B cell (primary cell): ENCODE data around the gene TRMT1L. TPM values are rescaled to one million over a fixed set of nuclear protein-coding genes. Genes with fewer than 3 reads are reported as not detected.
A peak's percentile ranks its signal among the peaks of the same experiment; 100 is the strongest.

ENCODE experiments used
- ATAC-seq: fragments of 200-7000 bp; cut with Tn5 transposase; one replicate; pipeline ENCODE4 v1.10.0; 2021; ENCODE audit warnings: low read depth, mild to moderate bottlenecking, moderate number of reproducible peaks, moderate library complexity
- CTCF ChIA-PET: fragments of 350-600 bp; sonication (Branson Sonifier 250); formaldehyde crosslinking; loops from one replicate; lab custom pipeline; 2021; ENCODE audit warnings: antibody characterized with exemption, inconsistent platforms; lab: Charles Lee
- POLR2A ChIA-PET: fragments of 350-600 bp; sonication (Branson Sonifier 250); formaldehyde crosslinking; loops from one replicate; lab custom pipeline; 2021; ENCODE audit warnings: antibody characterized with exemption; lab: Charles Lee
- DNase-seq: peaks from one replicate; pipeline ENCODE4 v3.0.0; 2013
- H2AFZ ChIP-seq: 2 replicates; pipeline ENCODE4 v1.6.1; 2012; ENCODE audit warnings: mild to moderate bottlenecking, low read depth, low read length; ENCODE audit not compliant: insufficient read depth, poor library complexity, severe bottlenecking
- H3K27ac ChIP-seq, 2 donors: 1 replicate in 1 of 2; 2 replicates in 1 of 2; pipeline ENCODE4 v1.5.1; 2012 to 2013; ENCODE audit warnings: low read length in 2 of 2, mild to moderate bottlenecking in 2 of 2, moderate library complexity in 1 of 2
- H3K27me3 ChIP-seq, 4 experiments: fragments of 200-600 bp in 1 of 4; sonication (generic) in 1 of 4; replicated peaks in 1 of 4; 1 replicate in 2 of 4; 2 replicates in 2 of 4; pipeline versions ENCODE4 v1.6.1 to v1.7.0; 2013 to 2016; ENCODE audit warnings: low read length in 3 of 4, mild to moderate bottlenecking in 2 of 4, mixed read lengths in 1 of 4, moderate library complexity in 1 of 4; ENCODE audit not compliant: insufficient read depth in 4 of 4, control insufficient read depth in 3 of 4; ENCODE audit errors: control extremely low read depth in 1 of 4
- H3K36me3 ChIP-seq, 2 experiments: replicated peaks in 1 of 2; 1 replicate in 1 of 2; 2 replicates in 1 of 2; pipeline versions ENCODE4 v1.6.1 to v1.7.1; 2013; ENCODE audit warnings: low read length in 1 of 2; ENCODE audit not compliant: insufficient read depth in 2 of 2, control insufficient read depth in 1 of 2; ENCODE audit errors: control extremely low read depth in 1 of 2, extremely low read depth in 1 of 2
- H3K4me1 ChIP-seq, 2 donors: fragments of 200-600 bp in 1 of 2; sonication (generic) in 1 of 2; 1 replicate in 1 of 2; 2 replicates in 1 of 2; pipeline versions ENCODE4 v1.5.1 to v1.6.1; 2013 to 2017; ENCODE audit warnings: low read length in 2 of 2; ENCODE audit not compliant: control insufficient read depth in 2 of 2, insufficient read depth in 2 of 2
- H3K4me2 ChIP-seq: replicated peaks from 2 replicates; pipeline ENCODE3; 2012; ENCODE audit warnings: mild to moderate bottlenecking, low read depth, low read length; ENCODE audit not compliant: poor library complexity, severe bottlenecking
- H3K4me3 ChIP-seq, 5 experiments: fragments of 200-600 bp in 1 of 5; sonication (generic) in 1 of 5; 1 replicate in 3 of 5; 2 replicates in 2 of 5; pipeline versions ENCODE4 v1.5.1 to v1.7.0; 2011 to 2016; ENCODE audit warnings: low read length in 4 of 5, mild to moderate bottlenecking in 4 of 5, low read depth in 2 of 5, control low read depth in 1 of 5, moderate library complexity in 1 of 5; ENCODE audit not compliant: insufficient read depth in 1 of 5; ENCODE audit errors: control extremely low read depth in 1 of 5, extremely low read depth in 1 of 5
- H3K79me2 ChIP-seq: fragments of 200-600 bp; sonication (generic); one replicate; pipeline ENCODE4 v1.6.0; 2016; ENCODE audit warnings: low read length; ENCODE audit not compliant: control insufficient read depth, insufficient read depth
- H3K9ac ChIP-seq: fragments of 200-600 bp; sonication (generic); 2 replicates; pipeline ENCODE4 v1.6.1; 2017; ENCODE audit warnings: mild to moderate bottlenecking, low read length, moderate library complexity
- H3K9me3 ChIP-seq, 3 donors: one replicate each; pipeline versions ENCODE4 v1.6.1 to v1.7.1; 2013; ENCODE audit warnings: low read length in 2 of 3; ENCODE audit not compliant: control insufficient read depth in 2 of 3, insufficient read depth in 1 of 3; ENCODE audit errors: control extremely low read depth in 1 of 3
- H4K20me1 ChIP-seq: 2 replicates; pipeline ENCODE4 v1.6.0; 2012; ENCODE audit warnings: mild to moderate bottlenecking, low read length; ENCODE audit not compliant: insufficient read depth, control insufficient read depth, poor library complexity, severe bottlenecking
- H3K27ac Mint-ChIP-seq: one replicate; pipeline ENCODE4 v1.8.0; 2021; ENCODE audit warnings: mixed read lengths
- H3K27me3 Mint-ChIP-seq: one replicate; pipeline ENCODE4 v1.8.0; 2021; ENCODE audit warnings: mixed read lengths
- H3K4me1 Mint-ChIP-seq: one replicate; pipeline ENCODE4 v1.8.0; 2021; ENCODE audit warnings: mixed read lengths
- H3K4me3 Mint-ChIP-seq: one replicate; pipeline ENCODE4 v1.8.0; 2021; ENCODE audit warnings: mixed read lengths
- H3K9me3 Mint-ChIP-seq: one replicate; pipeline ENCODE4 v1.8.0; 2022; ENCODE audit warnings: mixed read lengths; ENCODE audit not compliant: insufficient read depth
- EZH2 ChIP-seq: IDR thresholded peaks from 2 replicates; pipeline ENCODE4 v1.6.1; 2012; ENCODE audit warnings: borderline replicate concordance, low read depth, mild to moderate bottlenecking, moderate library complexity, low read length; ENCODE audit not compliant: insufficient read depth, poor library complexity, severe bottlenecking
- WGBS: methylation state at CpG from one replicate; pipeline ENCODE4 v1.1.5; 2013; ENCODE audit warnings: missing lambda C conversion rate; ENCODE audit not compliant: insufficient coverage; 5-methylcytosine and 5-hydroxymethylcytosine counted together
- intact Hi-C: fragments of 100-400 bp; cut with micrococcal nuclease; formaldehyde crosslinking; loops from one replicate; pipeline ENCODE4 v1.10.0; 2022
- polyA plus RNA-seq: library from polyadenylated mRNA; depleted of rRNA; stranded (reverse); fragments of >200 nt; gene quantifications from 2 replicates; pipeline ENCODE4 v1.2.3, GENCODE V29; 2012
- total RNA-seq, 2 donors: library from RNA; stranded (reverse); fragments of 120-200 nt in 1 of 2; gene quantifications; 1 replicate in 1 of 2; 2 replicates in 1 of 2; pipeline versions ENCODE4 v1.2.3 to v1.2.4, GENCODE V29; 2013 to 2022
- TF ChIP-seq, protein P1 (sequence below): fragments of 200-600 bp; IDR thresholded peaks from one replicate; pipeline ENCODE4 v1.8.0; 2022; ENCODE audit warnings: antibody characterized with exemption, mild to moderate bottlenecking

TRMT1L gene
- total and polyA plus RNA-seq, 2 donors (not counting 1 experiment from before 2014, with no cell fraction given), result 9.9 to 27.5 TPM

DNA sequence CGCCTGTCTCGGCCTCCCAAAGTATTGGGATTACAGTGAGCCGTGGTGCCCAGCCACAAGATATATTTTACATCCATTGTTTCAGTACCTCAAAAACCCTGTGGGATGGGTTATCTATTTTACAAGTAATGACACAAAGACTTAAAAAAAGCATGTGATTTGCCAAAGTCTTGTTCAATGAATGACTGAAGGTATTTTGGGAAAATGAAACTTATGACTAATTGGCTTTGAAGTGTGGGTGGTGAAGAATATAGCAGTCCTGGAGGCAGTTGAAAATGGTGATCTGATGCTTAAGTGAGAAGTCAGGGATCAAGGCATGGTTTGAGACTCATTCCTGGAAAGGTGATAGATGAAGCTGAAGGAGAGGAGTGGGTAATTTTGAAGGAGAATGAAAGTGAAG is 3.2 kb upstream of the TRMT1L start:
- CTCF ChIA-PET, result interaction anchor here (5.9 kb wide), 1 partner anchor 9 kb away, joined by 54 read pairs; no protein-coding TSS in a partner anchor
- H3K4me3 Mint-ChIP-seq, result no peak overlapping the region

DNA sequence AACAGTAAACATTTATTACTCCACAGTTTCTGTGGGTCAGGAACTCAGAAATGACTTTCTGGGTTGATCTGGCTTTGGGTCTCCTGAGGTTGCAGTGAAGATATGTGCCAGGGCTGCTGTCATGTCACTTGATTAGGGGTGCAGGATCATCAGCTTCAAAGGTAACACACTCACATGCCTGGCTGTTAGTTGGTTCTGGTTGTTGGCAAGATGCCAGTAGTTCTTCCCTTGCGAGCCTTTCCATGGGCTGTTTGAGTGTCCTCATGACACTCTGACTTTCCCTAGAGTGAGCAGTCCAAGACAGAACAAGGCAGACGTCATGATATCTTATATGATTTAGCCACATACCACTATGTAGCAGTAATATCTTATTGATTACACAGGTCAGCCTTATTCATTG is 2.0 kb upstream of the TRMT1L start:
- H3K9ac ChIP-seq, result no peak overlapping the region
- no peaks in the 10 kb centered on the region for H3K27me3 ChIP-seq
- Mint-ChIP-seq H3K4me1 (peaks cover 29% of the 10 kb centered on the region), H3K27ac (no peak overlapping the region), H3K27me3 (no peaks in the 10 kb centered on the region), H3K9me3 (no peaks in the 10 kb centered on the region), H3K4me3 (peak overlapping the region; percentile 51)
- 100% methylated on average over 1 of the region's 2 CpGs for WGBS
- DNase-seq (peak; percentile 5), ATAC-seq (no peak)
- no peaks in the 10 kb centered on the region for H3K36me3 ChIP-seq
- ChIA-PET POLR2A (interaction anchor here (1.6 kb wide), 1 partner anchor 1216 kb away, joined by 3 read pairs; the partner anchor contains the start of genes ODR4 and TPR), CTCF (interaction anchor here (0.6 to 5.9 kb wide), 5 partner anchors 10 to 521 kb away, joined by 3 to 54 read pairs (median 8); partner anchors contain the start of gene IVNS1ABP)
- no peak overlapping the region for H3K4me3 ChIP-seq
- H3K27ac ChIP-seq, result no peak overlapping the region
- no peaks in the 10 kb centered on the region for H3K9me3 ChIP-seq
- H3K79me2 ChIP-seq, result peaks cover 16% of the 10 kb centered on the region
- no peaks in the 10 kb centered on the region for H4K20me1 ChIP-seq
- H2AFZ ChIP-seq, result no peak overlapping the region
- TF ChIP-seq EZH2, result no peak
- intact Hi-C loops, result loop anchor here (5.0 kb wide), 1 partner anchor 186 kb away; the partner anchor contains the start of gene NIBAN1
- H3K4me1 ChIP-seq, result peaks cover 11 to 23% of the 10 kb centered on the region in 2 donors
- no peak overlapping the region for H3K4me2 ChIP-seq

More for the DNA sequence above, 3.2 kb upstream of the TRMT1L start:
- H3K9me3 Mint-ChIP-seq, result no peaks in the 10 kb centered on the region
- H3K4me1 ChIP-seq, result peaks cover 10 to 13% of the 10 kb centered on the region in 2 donors
- WGBS, result no CpG with 5 or more reads among the region's 3 CpGs
- no peaks in the 10 kb centered on the region for H3K27me3 Mint-ChIP-seq
- H3K4me1 Mint-ChIP-seq, result peaks cover 20% of the 10 kb centered on the region
- H3K4me3 ChIP-seq, result no peak overlapping the region
- H3K27ac ChIP-seq, result no peak overlapping the region
- no peaks in the 10 kb centered on the region for H4K20me1 ChIP-seq
- H3K4me2 ChIP-seq, result no peak overlapping the region
- ATAC-seq (no peak), DNase-seq (no peak)
- TF ChIP-seq, protein P1, sequence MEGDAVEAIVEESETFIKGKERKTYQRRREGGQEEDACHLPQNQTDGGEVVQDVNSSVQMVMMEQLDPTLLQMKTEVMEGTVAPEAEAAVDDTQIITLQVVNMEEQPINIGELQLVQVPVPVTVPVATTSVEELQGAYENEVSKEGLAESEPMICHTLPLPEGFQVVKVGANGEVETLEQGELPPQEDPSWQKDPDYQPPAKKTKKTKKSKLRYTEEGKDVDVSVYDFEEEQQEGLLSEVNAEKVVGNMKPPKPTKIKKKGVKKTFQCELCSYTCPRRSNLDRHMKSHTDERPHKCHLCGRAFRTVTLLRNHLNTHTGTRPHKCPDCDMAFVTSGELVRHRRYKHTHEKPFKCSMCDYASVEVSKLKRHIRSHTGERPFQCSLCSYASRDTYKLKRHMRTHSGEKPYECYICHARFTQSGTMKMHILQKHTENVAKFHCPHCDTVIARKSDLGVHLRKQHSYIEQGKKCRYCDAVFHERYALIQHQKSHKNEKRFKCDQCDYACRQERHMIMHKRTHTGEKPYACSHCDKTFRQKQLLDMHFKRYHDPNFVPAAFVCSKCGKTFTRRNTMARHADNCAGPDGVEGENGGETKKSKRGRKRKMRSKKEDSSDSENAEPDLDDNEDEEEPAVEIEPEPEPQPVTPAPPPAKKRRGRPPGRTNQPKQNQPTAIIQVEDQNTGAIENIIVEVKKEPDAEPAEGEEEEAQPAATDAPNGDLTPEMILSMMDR, result no peak
- TF ChIP-seq EZH2, result no peak
- POLR2A ChIA-PET, result no interaction called here
- no peaks in the 10 kb centered on the region for H3K9me3 ChIP-seq
- peaks cover 0 to 2% of the 10 kb centered on the region in 2 experiments for H3K36me3 ChIP-seq
- intact Hi-C loops, result loop anchor here (5.0 kb wide), 1 partner anchor 188 kb away; the partner anchor contains the start of gene NIBAN1
- H3K27ac Mint-ChIP-seq, result no peak overlapping the region
- peaks cover 4% of the 10 kb centered on the region for H3K79me2 ChIP-seq
- no peaks in the 10 kb centered on the region for H3K27me3 ChIP-seq
- H3K9ac ChIP-seq, result no peak overlapping the region
- no peak overlapping the region for H2AFZ ChIP-seq
